AG04450 (cell line): ENCODE results near the gene DGAT2. TPM values are rescaled to one million over a fixed set of nuclear protein-coding genes. Genes with fewer than 3 reads are reported as not detected.

ENCODE experiments used
- CTCF ChIA-PET: fragments of 300-600, 350-600 bp; formaldehyde crosslinking; extraction: SDS; loops from one replicate; lab custom pipeline; 2022; ENCODE audit warnings: antibody characterized with exemption, inconsistent platforms; lab: Charles Lee
- POLR2A ChIA-PET: fragments of 350-600 bp; formaldehyde crosslinking; extraction: SDS; loops from one replicate; lab custom pipeline; 2021; ENCODE audit warnings: antibody characterized with exemption, inconsistent platforms; lab: Yijun Ruan, JAX
- DNase-seq: peaks from one replicate; pipeline ENCODE4 v3.0.0-alpha.2; 2011; ENCODE audit warnings: low read depth, low spot score
- H3K27ac ChIP-seq: one replicate; pipeline ENCODE4 v1.5.1; 2012; ENCODE audit warnings: low read depth, low read length, control low read depth
- H3K27me3 ChIP-seq: one replicate; pipeline ENCODE4 v1.6.0; 2012; ENCODE audit warnings: low read length; ENCODE audit not compliant: control insufficient read depth, insufficient read depth
- H3K4me3 ChIP-seq: 2 replicates; pipeline ENCODE4 v1.5.1; 2011; ENCODE audit warnings: mild to moderate bottlenecking, low read depth, low read length, control low read depth
- H3K9me3 ChIP-seq: 2 replicates; pipeline ENCODE4 v1.5.1; 2012; ENCODE audit warnings: low read length; ENCODE audit not compliant: control insufficient read depth, insufficient read depth
- CTCF ChIP-seq: IDR thresholded peaks from 2 replicates; pipeline ENCODE4 v1.5.1; 2011; ENCODE audit warnings: low read depth, low read length, control low read depth, inconsistent platforms
- polyA plus RNA-seq: library from polyadenylated mRNA; depleted of rRNA; stranded (reverse); fragments of >200 nt; gene quantifications from 2 replicates; pipeline ENCODE4 v1.2.3, GENCODE V29; 2011

Gene DGAT2
- polyA plus RNA-seq, 1 experiment = 0.56 TPM

GRCh38 chr11:75784085-75784478, 15.5 kb downstream of the DGAT2 start:
- Histone ChIP-seq H3K27ac (no peak overlapping the region), H3K9me3 (no peaks in the 10 kb centered on the region), H3K4me3 (no peak overlapping the region), H3K27me3 (peaks cover 10% of the 10 kb centered on the region)
- no peak for TF ChIP-seq CTCF
- POLR2A ChIA-PET = no interaction called here
- CTCF ChIA-PET = interaction anchor here (1.7 kb wide), 1 partner anchor 19 kb away, joined by 6 read pairs; no protein-coding TSS in a partner anchor
- no peak for DNase-seq

DNA sequence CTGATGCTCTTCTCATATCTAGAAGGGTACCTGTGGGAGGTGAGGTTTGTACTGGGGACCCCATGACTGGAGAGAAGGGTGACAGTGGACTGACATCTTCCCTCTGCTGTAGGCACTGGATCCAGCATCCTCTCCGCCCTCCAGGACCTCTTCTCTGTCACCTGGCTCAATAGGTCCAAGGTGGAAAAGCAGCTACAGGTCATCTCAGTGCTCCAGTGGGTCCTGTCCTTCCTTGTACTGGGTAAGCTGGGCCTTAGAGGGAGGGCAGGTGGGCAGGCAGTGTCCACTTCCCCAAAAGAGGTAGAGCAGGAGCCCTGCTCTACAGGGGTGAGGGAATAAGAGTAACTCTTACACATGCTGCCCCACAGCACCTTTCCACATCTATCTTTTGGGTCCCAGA, 15.9 kb downstream of the DGAT2 start:
- H3K9me3 ChIP-seq = no peaks in the 10 kb centered on the region
- no peak overlapping the region for H3K4me3 ChIP-seq
- peaks cover 12% of the 10 kb centered on the region for H3K27me3 ChIP-seq
- H3K27ac ChIP-seq = no peak overlapping the region
- DNase-seq = no peak
- no peak for TF ChIP-seq CTCF
- POLR2A ChIA-PET = no interaction called here
- CTCF ChIA-PET = no interaction called here

DNA sequence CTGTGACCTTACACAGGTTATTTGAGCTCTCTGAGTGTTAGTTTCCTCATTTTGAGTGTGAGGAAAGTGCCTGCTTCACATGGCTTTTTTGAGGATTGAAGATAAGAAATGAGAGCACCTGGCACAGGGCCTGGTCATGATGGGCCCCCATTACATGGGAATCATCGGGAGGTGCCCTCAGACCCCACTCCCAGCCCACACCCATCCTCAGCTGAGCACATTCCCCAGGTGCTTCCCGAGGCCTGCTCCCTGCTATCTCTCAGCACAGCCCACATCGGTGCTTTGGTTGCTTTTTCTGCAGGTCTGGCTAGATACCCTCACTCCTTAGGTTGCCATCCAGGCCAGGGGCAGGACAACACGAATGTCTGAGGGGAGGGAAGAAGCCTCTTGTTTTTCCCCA, 16.6 kb downstream of the DGAT2 start:
- CTCF ChIA-PET = no interaction called here
- DNase-seq = no peak

DNA sequence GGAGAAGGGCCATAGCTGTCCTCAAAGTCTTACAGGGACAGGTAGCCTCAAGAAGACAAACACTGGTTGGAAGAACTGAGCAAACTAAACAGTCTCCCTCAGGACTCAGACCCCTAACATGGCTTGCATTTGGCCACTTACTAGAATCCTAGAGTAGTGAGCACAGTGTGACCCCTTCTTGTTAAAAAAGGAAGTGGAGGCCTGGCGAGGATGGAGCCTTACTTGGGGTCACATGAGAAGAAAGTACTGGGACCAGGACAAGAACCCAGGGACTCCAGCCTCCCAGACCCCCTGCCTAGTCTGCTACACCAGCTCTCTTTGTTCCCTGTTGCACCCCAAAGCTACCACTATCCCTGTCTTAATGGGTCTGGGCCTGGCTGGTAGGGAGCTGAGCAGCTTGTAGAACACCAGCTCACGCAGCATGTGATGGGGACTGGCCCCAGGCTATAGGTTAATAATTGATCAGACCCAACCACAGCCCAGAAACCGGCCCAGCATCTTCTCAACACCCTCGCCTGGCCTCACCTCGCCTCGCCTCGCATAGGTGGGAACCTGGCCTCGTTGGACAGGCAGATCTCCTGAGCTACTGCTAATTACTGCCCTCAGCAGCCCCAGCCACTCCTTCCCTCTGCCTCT, 17.6 kb downstream of the DGAT2 start:
- ChIA-PET POLR2A (no interaction called here), CTCF (no interaction called here)
- no peak for DNase-seq
- Histone ChIP-seq H3K4me3 (no peak overlapping the region), H3K27me3 (peaks cover 23% of the 10 kb centered on the region), H3K27ac (no peak overlapping the region), H3K9me3 (no peaks in the 10 kb centered on the region)
- no peak for TF ChIP-seq CTCF

More for the DNA sequence above, 16.6 kb downstream of the DGAT2 start:
- TF ChIP-seq CTCF = no peak
- Histone ChIP-seq H3K9me3 (no peaks in the 10 kb centered on the region), H3K27ac (no peak overlapping the region), H3K27me3 (peaks cover 19% of the 10 kb centered on the region), H3K4me3 (no peak overlapping the region)
- POLR2A ChIA-PET = no interaction called here

GRCh38 chr11:75789521-75789920, 20.9 kb downstream of the DGAT2 start:
- Histone ChIP-seq H3K27me3 (peaks cover 40% of the 10 kb centered on the region), H3K4me3 (no peak overlapping the region), H3K27ac (no peak overlapping the region), H3K9me3 (no peaks in the 10 kb centered on the region)
- POLR2A ChIA-PET = no interaction called here
- CTCF ChIA-PET = no interaction called here
- DNase-seq = no peak
- no peak for TF ChIP-seq CTCF
